Fibroblast of skin of abdomen (primary cell): ENCODE results near the gene C4orf36. TPM values are rescaled to one million over a fixed set of nuclear protein-coding genes. Genes with fewer than 3 reads are reported as not detected.

Source experiments
- DNase-seq: peaks from one replicate; pipeline ENCODE4 v3.0.0-alpha.2; 2013
- polyA plus RNA-seq, 2 experiments: library from polyadenylated mRNA; unstranded; fragments of 120-200 nt; gene quantifications; one replicate each; pipeline ENCODE4 v1.2.1, GENCODE V29; 2013; ENCODE audit not compliant: insufficient read length in 2 of 2

C4orf36 gene
- 0.40 TPM for polyA plus RNA-seq (2013, experiment 1 of 2; ENCODE audit: insufficient read length)
- 0.25 TPM for polyA plus RNA-seq (2013, experiment 2 of 2; ENCODE audit: insufficient read length)

GRCh38 chr4:86891762-86892635 is at the start of gene C4orf36:
Gene C4orf36, minus strand, starts transcription at chr4:86892422. Its CDS starts 902 bp downstream, at chr4:86891520.
- DNase-seq = peak; percentile 45

GRCh38 chr4:86940920-86941460 is 48.8 kb upstream of the C4orf36 start:
- no peak for DNase-seq

- DNase-seq = no peak
These were observed 47.7 kb upstream of the C4orf36 start for GRCh38 chr4:86939729-86940575.

- no peak for DNase-seq
These were observed 46.7 kb upstream of the C4orf36 start for GRCh38 chr4:86938771-86939520.

GRCh38 chr4:86935853-86936733 is 43.9 kb upstream of the C4orf36 start:
- peak; percentile 57 for DNase-seq

- no peak for DNase-seq
These were observed 43.3 kb upstream of the C4orf36 start for GRCh38 chr4:86935566-86935852.

- peak; percentile 88 for DNase-seq
These were observed 42.7 kb upstream of the C4orf36 start, which contains the start of gene AFF1 for GRCh38 chr4:86934771-86935565. Gene AFF1, plus strand, starts transcription at chr4:86935011. Its CDS starts 13,523 bp downstream, at chr4:86948534.

GRCh38 chr4:86934147-86934770 is 42.0 kb upstream of the C4orf36 start:
- no peak for DNase-seq

- no peak for DNase-seq
These were observed 36.4 kb upstream of the C4orf36 start for GRCh38 chr4:86928400-86929255.

GRCh38 chr4:86927843-86928395 is 35.7 kb upstream of the C4orf36 start:
- DNase-seq = peak; percentile 94

- no peak for DNase-seq
These were observed 34.3 kb upstream of the C4orf36 start for GRCh38 chr4:86926435-86927086.

- peak; percentile 91 for DNase-seq
These were observed 32.6 kb upstream of the C4orf36 start for GRCh38 chr4:86924811-86925210.

GRCh38 chr4:86921608-86922252 is 29.5 kb upstream of the C4orf36 start:
- DNase-seq = no peak

- no peak for DNase-seq
These were observed 27.5 kb upstream of the C4orf36 start for GRCh38 chr4:86919561-86920223.

GRCh38 chr4:86918539-86919072 is 26.4 kb upstream of the C4orf36 start:
- peak; percentile 78 for DNase-seq

GRCh38 chr4:86917212-86918039 is 25.2 kb upstream of the C4orf36 start:
- no peak for DNase-seq
